GM18505 (cell line): Measurements from ENCODE around the gene SLX9.
"Not testable (repeated sequence)": the region's sequence is repeated elsewhere in the genome, so short reads cannot be mapped to it uniquely, and the experiment has no call there.

Source experiments
- ATAC-seq: cut with Tn5 transposase; IDR thresholded peaks from one replicate; pipeline ENCODE4 v1.9.1; 2021; ENCODE audit not compliant: unreplicated experiment
- POLR2A ChIP-seq: IDR thresholded peaks from 4 replicates; pipeline ENCODE4 v1.6.1; 2011; ENCODE audit warnings: borderline replicate concordance; ENCODE audit not compliant: insufficient read depth, insufficient read length; ENCODE audit errors: extremely low read depth

SLX9 gene

GRCh38 chr21:44926331-44927101, 13.3 kb upstream of the SLX9 start:
- peak; percentile 26 for TF ChIP-seq POLR2A
- no peak for ATAC-seq

- no peak for TF ChIP-seq POLR2A
- ATAC-seq, result no peak
These were observed 12.6 kb upstream of the SLX9 start for GRCh38 chr21:44927259-44927586.

DNA sequence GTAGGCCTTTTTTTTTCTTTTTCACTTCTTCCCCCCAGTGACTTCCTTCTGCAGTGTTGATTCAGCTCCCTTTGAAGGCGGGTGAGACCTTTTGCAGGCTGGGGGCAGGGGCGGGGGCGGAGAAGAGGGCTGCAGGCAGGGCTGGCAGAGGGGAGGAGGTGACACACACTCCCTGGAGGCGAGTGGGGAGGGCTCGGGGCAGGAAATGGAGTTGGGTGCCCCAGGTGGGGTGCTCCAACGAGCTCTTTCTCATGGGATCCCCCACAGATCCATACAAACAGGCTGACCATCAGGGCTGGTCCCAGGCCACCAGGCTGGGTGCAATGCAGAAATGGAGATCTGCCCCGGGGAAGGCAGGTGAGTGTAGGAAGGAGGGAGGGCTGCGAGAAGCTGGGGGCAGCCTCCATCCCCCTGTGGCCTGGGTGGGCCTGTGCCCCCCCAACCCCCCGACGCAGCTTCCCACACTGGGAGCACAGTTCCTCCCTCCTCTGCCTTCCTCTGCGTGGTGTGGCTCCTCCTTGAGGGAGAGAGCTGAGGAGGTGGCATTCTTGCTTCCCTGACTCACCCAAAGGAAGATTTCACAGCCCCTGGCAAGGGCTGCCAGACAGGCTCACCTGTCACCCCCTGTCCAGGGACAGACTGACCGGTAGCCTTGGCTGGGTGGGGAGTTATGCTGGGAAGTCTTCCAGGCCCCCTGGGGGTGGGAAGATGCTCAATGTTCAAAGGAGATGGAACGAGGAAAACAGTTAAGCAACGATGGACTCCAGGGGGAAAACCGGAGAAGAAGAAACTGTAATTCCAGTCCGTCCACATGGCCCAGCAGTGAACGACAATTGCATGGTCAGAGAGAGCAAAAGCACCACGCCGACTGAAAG, 12.0 kb upstream of the SLX9 start:
- no peak for ATAC-seq
- TF ChIP-seq POLR2A, result no peak

GRCh38 chr21:44928500-44929241, 11.2 kb upstream of the SLX9 start:
- ATAC-seq, result not testable (repeated sequence)

GRCh38 chr21:44929242-44929798, 10.5 kb upstream of the SLX9 start:
- TF ChIP-seq POLR2A, result no peak
- ATAC-seq, result no peak

GRCh38 chr21:44929799-44930542, 9.9 kb upstream of the SLX9 start:
- ATAC-seq, result no peak
- TF ChIP-seq POLR2A, result no peak

DNA sequence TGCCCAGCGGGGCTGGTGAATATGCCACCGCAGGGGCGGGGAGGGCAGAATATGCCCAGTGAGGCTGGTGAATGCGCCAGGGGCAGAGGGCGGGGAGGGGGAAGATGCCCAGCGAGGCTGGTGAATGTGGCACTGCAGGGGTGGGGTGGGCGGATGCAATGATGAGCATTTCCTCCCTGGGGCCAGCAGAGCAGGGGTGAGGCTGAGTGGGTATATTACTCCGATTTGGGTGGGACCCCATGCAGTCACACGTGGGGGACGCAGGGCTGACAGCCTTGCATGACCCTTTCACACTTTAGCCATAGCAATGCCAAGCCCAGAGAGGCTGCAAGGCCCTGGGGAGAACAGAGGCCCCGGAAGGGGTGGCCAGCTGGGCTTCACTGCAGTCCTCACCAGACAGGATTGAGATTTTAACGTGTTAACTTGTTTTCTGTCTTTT, 9.3 kb upstream of the SLX9 start:
- no peak for TF ChIP-seq POLR2A
- no peak for ATAC-seq

DNA sequence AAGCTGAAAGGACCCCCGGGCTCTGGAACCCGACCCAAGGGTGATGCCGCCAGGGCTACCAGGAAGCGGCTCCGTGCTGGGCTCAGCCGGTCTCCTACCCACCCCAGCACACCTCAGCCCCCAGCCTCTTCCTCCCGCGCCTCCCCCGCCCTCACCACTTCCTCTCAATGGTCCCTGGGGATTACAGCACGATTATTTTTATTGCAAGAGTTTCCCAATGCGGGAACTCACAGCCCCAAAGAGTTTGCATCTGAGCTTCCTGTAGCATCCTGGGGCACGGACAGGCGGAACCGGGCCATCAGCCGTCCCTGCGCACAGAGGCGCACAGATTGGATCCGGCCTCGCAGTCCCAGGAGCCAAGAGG, 8.7 kb upstream of the SLX9 start:
- ATAC-seq, result no peak
- TF ChIP-seq POLR2A, result no peak

DNA sequence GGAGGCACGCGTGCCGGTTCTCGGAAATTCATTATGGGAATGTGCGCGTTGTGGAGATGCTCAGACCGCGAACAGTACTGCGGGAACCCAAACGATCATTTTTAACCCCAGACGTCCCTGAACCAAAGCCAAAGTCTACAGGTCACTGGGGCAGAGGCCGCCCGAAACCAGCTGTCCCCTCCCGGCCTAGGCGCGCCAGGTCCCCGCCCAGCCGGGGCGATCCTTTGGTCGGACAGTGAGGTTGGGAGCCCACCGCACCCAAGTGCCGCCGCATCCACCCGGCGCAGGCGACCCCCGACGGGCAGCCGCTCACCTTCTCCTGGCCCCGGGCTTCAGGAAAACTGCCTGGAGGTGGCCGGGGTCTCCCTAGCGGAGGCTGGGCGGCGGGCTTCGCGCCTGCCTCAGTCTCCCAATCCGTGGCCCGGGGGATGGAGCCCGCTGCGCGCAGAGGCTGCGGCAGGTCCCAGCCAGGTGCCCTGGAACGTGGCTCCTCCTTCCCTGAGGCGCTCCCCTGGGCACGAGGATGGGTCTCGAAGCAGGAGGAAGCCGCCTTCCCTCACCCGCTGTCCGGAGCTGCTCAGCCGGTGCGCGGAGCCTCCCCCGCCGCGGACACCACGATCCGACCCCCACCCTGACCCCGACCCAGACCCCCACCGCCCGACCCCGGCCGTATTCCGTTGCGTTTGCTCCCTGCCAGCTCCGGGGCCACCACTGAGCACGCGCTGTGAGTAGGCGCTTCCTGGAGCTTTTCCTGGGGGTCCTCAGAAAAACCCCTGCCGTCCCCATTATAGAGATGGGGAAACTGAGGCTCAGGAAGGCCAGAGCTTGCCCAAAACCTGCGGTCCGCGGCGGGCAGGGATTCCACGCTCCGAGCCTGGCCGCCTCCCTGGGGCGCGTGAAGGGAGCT, 8.1 kb upstream of the SLX9 start:
- no peak for TF ChIP-seq POLR2A
- no peak for ATAC-seq

GRCh38 chr21:44932408-44933181, 7.2 kb upstream of the SLX9 start:
- TF ChIP-seq POLR2A, result no peak
- ATAC-seq, result no peak

DNA sequence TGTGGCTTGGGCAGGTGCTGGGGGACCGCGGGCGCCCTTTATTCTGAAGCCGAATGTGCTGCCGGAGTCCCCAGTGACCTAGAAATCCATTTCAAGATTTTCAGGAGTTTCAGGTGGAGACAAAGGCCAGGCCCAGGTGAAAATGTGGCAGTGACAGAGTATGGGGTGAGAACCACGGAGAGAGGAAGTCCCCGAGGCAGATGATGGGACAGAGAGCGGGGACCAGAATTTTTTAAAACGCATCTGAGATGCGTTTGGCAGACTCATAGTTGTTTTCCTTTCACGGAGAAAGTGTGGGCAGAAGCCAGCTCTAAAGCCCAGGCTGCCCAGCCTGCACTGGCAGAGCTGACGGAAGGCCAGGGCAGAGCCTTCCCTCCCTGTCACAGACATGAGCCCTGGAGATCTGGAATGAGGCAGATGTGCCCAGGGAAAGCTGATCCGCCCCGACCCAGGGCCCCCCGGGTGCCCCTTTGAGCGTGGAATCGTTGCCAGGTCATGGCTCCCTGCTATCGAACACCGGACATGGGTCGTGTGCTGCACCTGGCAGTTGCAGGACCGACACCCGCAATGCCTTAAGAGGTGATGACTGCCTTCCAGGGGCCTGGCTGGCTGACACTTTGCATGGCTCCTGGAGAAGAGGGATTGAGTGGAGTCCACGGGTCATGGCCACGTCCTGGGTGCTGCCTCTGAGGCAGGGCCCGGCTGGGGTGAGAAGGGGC, 6.5 kb upstream of the SLX9 start:
- ATAC-seq, result no peak
- TF ChIP-seq POLR2A, result no peak
